PC-9 (cell line): ENCODE results near the gene LRRC27.

Source experiments
- CTCF ChIP-seq: fragments of 200-600 bp; sonication (generic); conservative IDR thresholded peaks from 2 replicates; pipeline ENCODE4 v1.6.1; 2017; ENCODE audit warnings: mixed run types, antibody characterized with exemption, mild to moderate bottlenecking, moderate library complexity
- EZH2 ChIP-seq: fragments of 200-600 bp; sonication (generic); IDR thresholded peaks from 2 replicates; pipeline ENCODE4 v1.8.0; 2017; ENCODE audit warnings: antibody characterized with exemption, low read depth

- TF ChIP-seq CTCF (no peak), EZH2 (no peak)
These were observed 18.4 kb downstream of the LRRC27 start for GRCh38 chr10:132350391-132350790.
